Measurements from ENCODE around the gene ATXN1.
"Not testable (repeated sequence)": the region's sequence is repeated elsewhere in the genome, so short reads cannot be mapped to it uniquely, and the experiment has no call there.

ATXN1 gene

GRCh38 chr6:16468991-16469615 lies 292.2 kb downstream of the ATXN1 start:
- no peak for DNase-seq

GRCh38 chr6:16466800-16467553 lies 294.3 kb downstream of the ATXN1 start:
- no peak for DNase-seq

- no peak for DNase-seq
Measured at GRCh38 chr6:16464045-16464444, 297.2 kb downstream of the ATXN1 start.

GRCh38 chr6:16463246-16463645 lies 298.0 kb downstream of the ATXN1 start:
- DNase-seq, result not testable (repeated sequence)

GRCh38 chr6:16461491-16461890 lies 299.8 kb downstream of the ATXN1 start:
- DNase-seq, result no peak

GRCh38 chr6:16459472-16459871 lies 301.8 kb downstream of the ATXN1 start:
- DNase-seq, result not testable (repeated sequence)

- no peak for DNase-seq
Measured at GRCh38 chr6:16452348-16452747, 308.9 kb downstream of the ATXN1 start.

GRCh38 chr6:16450821-16451220 lies 310.4 kb downstream of the ATXN1 start:
- DNase-seq, result no peak

- no peak for DNase-seq
Measured at GRCh38 chr6:16450285-16450684, 311.0 kb downstream of the ATXN1 start.

GRCh38 chr6:16446273-16446672 lies 315.0 kb downstream of the ATXN1 start:
- DNase-seq, result no peak

GRCh38 chr6:16442031-16442430 lies 319.2 kb downstream of the ATXN1 start:
- DNase-seq, result no peak

GRCh38 chr6:16441262-16441661 lies 320.0 kb downstream of the ATXN1 start:
- DNase-seq, result no peak

- no peak for DNase-seq
Measured at GRCh38 chr6:16440636-16441212, 320.5 kb downstream of the ATXN1 start.

- no peak for DNase-seq
Measured at GRCh38 chr6:16438718-16439591, 322.3 kb downstream of the ATXN1 start.

GRCh38 chr6:16437984-16438383 lies 323.3 kb downstream of the ATXN1 start:
- DNase-seq, result no peak

GRCh38 chr6:16437095-16437494 lies 324.2 kb downstream of the ATXN1 start:
- no peak for DNase-seq

- no peak for DNase-seq
Measured at GRCh38 chr6:16436550-16436949, 324.7 kb downstream of the ATXN1 start.

GRCh38 chr6:16434885-16435284 lies 326.4 kb downstream of the ATXN1 start:
- DNase-seq, result no peak

GRCh38 chr6:16433338-16433890 lies 327.8 kb downstream of the ATXN1 start:
- DNase-seq, result no peak

GRCh38 chr6:16432075-16433032 lies 328.9 kb downstream of the ATXN1 start:
- DNase-seq, result no peak

- DNase-seq, result no peak
Measured at GRCh38 chr6:16431106-16431505, 330.2 kb downstream of the ATXN1 start.
